Measurements from ENCODE around the gene PSMB9.
A peak's percentile ranks its signal among the peaks of the same experiment; 100 is the strongest.

PSMB9 gene

GRCh38 chr6:32849126-32849525 lies 4.9 kb upstream of the PSMB9 start:
- no peaks in the 10 kb centered on the region for H3K79me2 ChIP-seq (ENCODE audit: insufficient read depth, low read length)
- no peak overlapping the region for H2AFZ ChIP-seq (ENCODE audit: low read length)
- H3F3A ChIP-seq (ENCODE audit: insufficient read depth, low read length): no peaks in the 10 kb centered on the region
- H3K9me2 ChIP-seq (ENCODE audit: low read depth, low read length): no peaks in the 10 kb centered on the region
- TF ChIP-seq EZH2 (IDR thresholded peaks at IDR 0.05; ENCODE audit: borderline replicate concordance, low read length): no peak
- H3K9ac ChIP-seq (ENCODE audit: low read length): no peak overlapping the region
- H3K4me3 ChIP-seq (ENCODE audit: low read depth, low read length, poor library complexity, severe bottlenecking): no peak overlapping the region
- peaks cover 39% of the 10 kb centered on the region for H3K4me1 ChIP-seq (ENCODE audit: insufficient read depth, low read length, severe bottlenecking)
- no peaks in the 10 kb centered on the region for H3K27me3 ChIP-seq (ENCODE audit: insufficient read depth, low read length)
- H4K20me1 ChIP-seq (ENCODE audit: insufficient read depth, low read length): no peaks in the 10 kb centered on the region
- peaks cover 58% of the 10 kb centered on the region for H3K36me3 ChIP-seq (ENCODE audit: insufficient read depth, low read length)
- no peak overlapping the region for H3K27ac ChIP-seq (ENCODE audit: low read depth, low read length, poor library complexity, severe bottlenecking)
- H3K9me3 ChIP-seq (ENCODE audit: low read length): no peaks in the 10 kb centered on the region
- H3K4me2 ChIP-seq (ENCODE audit: low read length): no peak overlapping the region

DNA sequence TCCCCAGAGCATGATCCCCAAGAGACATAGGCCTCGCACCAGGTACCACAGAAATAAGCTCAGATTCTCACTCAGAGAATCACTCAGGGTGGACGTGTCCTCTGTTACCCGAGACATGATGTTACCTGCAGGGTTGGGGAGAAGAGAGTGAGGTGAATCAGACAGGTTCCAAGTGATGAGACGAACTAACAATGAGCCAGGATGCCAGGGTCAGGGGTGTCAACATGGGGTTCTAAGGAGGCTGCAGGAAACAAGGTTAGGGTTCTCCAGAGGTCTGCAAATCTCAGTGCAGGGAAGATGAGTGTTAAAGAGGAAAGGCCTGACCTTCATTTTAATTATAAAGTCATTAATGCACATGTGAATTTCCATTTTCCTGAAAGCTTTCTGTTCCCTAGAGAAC lies 3.0 kb upstream of the PSMB9 start:
- H3K27me3 ChIP-seq (ENCODE audit: insufficient read depth, low read length): no peaks in the 10 kb centered on the region
- no peaks in the 10 kb centered on the region for H3K79me2 ChIP-seq (ENCODE audit: insufficient read depth, low read length)
- no peak for TF ChIP-seq CTCF (IDR thresholded peaks at IDR 0.05; ENCODE audit: low read length)
- H3K9me2 ChIP-seq (ENCODE audit: low read depth, low read length): no peaks in the 10 kb centered on the region
- no peak overlapping the region for H2AFZ ChIP-seq (ENCODE audit: low read length)
- H3K9me3 ChIP-seq (ENCODE audit: low read length): no peaks in the 10 kb centered on the region
- H3K4me2 ChIP-seq (ENCODE audit: low read length): peak overlapping the region; percentile 98; the same call in 1 of the 2 replicates
- H3F3A ChIP-seq (ENCODE audit: insufficient read depth, low read length): no peaks in the 10 kb centered on the region
- peaks cover 35% of the 10 kb centered on the region for H3K4me1 ChIP-seq (ENCODE audit: insufficient read depth, low read length, severe bottlenecking)
- H3K36me3 ChIP-seq (ENCODE audit: insufficient read depth, low read length): peaks cover 53% of the 10 kb centered on the region
- H4K20me1 ChIP-seq (ENCODE audit: insufficient read depth, low read length): no peaks in the 10 kb centered on the region
- no peak overlapping the region for H3K4me3 ChIP-seq (ENCODE audit: low read depth, low read length, poor library complexity, severe bottlenecking)
- no peak overlapping the region for H3K9ac ChIP-seq (ENCODE audit: low read length)
- H3K27ac ChIP-seq (ENCODE audit: low read depth, low read length, poor library complexity, severe bottlenecking): no peak overlapping the region

- no peaks in the 10 kb centered on the region for H3K27me3 ChIP-seq (ENCODE audit: insufficient read depth, low read length)
- no peaks in the 10 kb centered on the region for H3F3A ChIP-seq (ENCODE audit: insufficient read depth, low read length)
- H3K79me2 ChIP-seq (ENCODE audit: insufficient read depth, low read length): no peaks in the 10 kb centered on the region
- H3K9me2 ChIP-seq (ENCODE audit: low read depth, low read length): no peaks in the 10 kb centered on the region
- no peaks in the 10 kb centered on the region for H3K9me3 ChIP-seq (ENCODE audit: low read length)
- peak overlapping the region; percentile 98 for H3K4me2 ChIP-seq (ENCODE audit: low read length)
- no peaks in the 10 kb centered on the region for H4K20me1 ChIP-seq (ENCODE audit: insufficient read depth, low read length)
- H3K36me3 ChIP-seq (ENCODE audit: insufficient read depth, low read length): peaks cover 41% of the 10 kb centered on the region
- H3K27ac ChIP-seq (ENCODE audit: low read depth, low read length, poor library complexity, severe bottlenecking): peak overlapping the region; percentile 55
- no peak for TF ChIP-seq EZH2 (IDR thresholded peaks at IDR 0.05; ENCODE audit: borderline replicate concordance, low read length)
- no peak for TF ChIP-seq CTCF (IDR thresholded peaks at IDR 0.05; ENCODE audit: low read length)
- H3K4me1 ChIP-seq (ENCODE audit: insufficient read depth, low read length, severe bottlenecking): peaks cover 33% of the 10 kb centered on the region
- H3K9ac ChIP-seq (ENCODE audit: low read length): peak overlapping the region; percentile 84
- peak overlapping the region; percentile 77 for H3K4me3 ChIP-seq (ENCODE audit: low read depth, low read length, poor library complexity, severe bottlenecking)
- no peak overlapping the region for H2AFZ ChIP-seq (ENCODE audit: low read length)
Observed at GRCh38 chr6:32852018-32852843, 1.8 kb upstream of the PSMB9 start.
